Sigmoid colon (tissue), 7 donors: ENCODE results near the gene SOBP. TPM values are rescaled to one million over a fixed set of nuclear protein-coding genes. Genes with fewer than 3 reads are reported as not detected.

Experiments
- DNase-seq: peaks from one replicate; pipeline ENCODE4 v3.0.0-alpha.2; 2019
- H3K27ac ChIP-seq, 4 donors: fragments of 200-600 bp; sonication (generic); one replicate each; pipeline ENCODE4 v1.5.1; 2016 to 2019; ENCODE audit warnings: mild to moderate bottlenecking in 1 of 4
- H3K27me3 ChIP-seq, 3 donors: fragments of 200-600 bp; sonication (generic); one replicate each; pipeline ENCODE4 v1.5.1; 2019; ENCODE audit warnings: mild to moderate bottlenecking in 1 of 3
- H3K36me3 ChIP-seq, 4 donors: fragments of 200-600 bp; sonication (generic); one replicate each; pipeline ENCODE4 v1.5.1; 2016 to 2019
- H3K4me1 ChIP-seq, 4 donors: fragments of 200-600 bp; sonication (generic); one replicate each; pipeline ENCODE4 v1.5.1; 2017 to 2019
- H3K4me3 ChIP-seq, 4 donors: fragments of 200-600 bp; sonication (generic); one replicate each; pipeline ENCODE4 v1.5.1; 2017 to 2019; ENCODE audit warnings: mild to moderate bottlenecking in 2 of 4, moderate library complexity in 1 of 4
- H3K9me3 ChIP-seq, 4 donors: fragments of 200-600 bp in 3 of 4; sonication (generic) in 3 of 4; one replicate each; pipeline versions ENCODE4 v1.5.1 to v1.6.1; 2013 to 2019
- EP300 ChIP-seq, 4 donors: sonication (generic); formaldehyde crosslinking; IDR thresholded peaks; one replicate each; pipeline ENCODE4 v1.6.1; 2017; ENCODE audit warnings: antibody characterized with exemption in 4 of 4
- POLR2A ChIP-seq, 2 donors: fragments of 450-650 bp; IDR thresholded peaks; one replicate each; pipeline ENCODE4 v1.6.1; 2016; ENCODE audit warnings: antibody characterized with exemption in 2 of 2, mild to moderate bottlenecking in 2 of 2, moderate library complexity in 2 of 2
- POLR2AphosphoS5 ChIP-seq, 4 donors: sonication (generic); formaldehyde crosslinking; IDR thresholded peaks; one replicate each; pipeline ENCODE4 v1.6.1; 2017; ENCODE audit warnings: antibody characterized with exemption in 4 of 4
- WGBS, 2 donors: extraction: QIAGEN DNeasy Blood & Tissue Kit; methylation state at CpG; one replicate each; pipeline ENCODE4 v1.1.7; 2013; 5-methylcytosine and 5-hydroxymethylcytosine counted together
- intact Hi-C: fragments of 100-400 bp; cut with DNase I; formaldehyde crosslinking; loops from one replicate; pipeline ENCODE4 v1.15.1; 2023
- polyA plus RNA-seq, 3 donors: library from polyadenylated mRNA; stranded (reverse); fragments of 200-250 nt; gene quantifications; one replicate each; pipeline ENCODE4 v1.2.3, GENCODE V29; 2013
- total RNA-seq, 4 donors: library from RNA; depleted of rRNA; stranded (reverse); fragments of >200 nt; gene quantifications; one replicate each; pipeline ENCODE4 v1.1.0, GENCODE V29; 2016
- TF ChIP-seq, protein P1 (sequence below), 4 experiments: fragments of 450-650 bp in 3 of 4; fragments of 200-600 bp in 1 of 4; IDR thresholded peaks; one replicate each; pipeline ENCODE4 v1.5.1; 2016 to 2019; ENCODE audit warnings: antibody characterized with exemption in 4 of 4, mild to moderate bottlenecking in 3 of 4, moderate library complexity in 2 of 4
- donor health status: healthy with polysubstance abuse.
- donor health status: Bipolar disorder and iron deficiency.
- donor health status: healthy.

Gene SOBP
- total and polyA plus RNA-seq, 7 donors: 1.2 to 38.5 (median 16.8) TPM

- no peaks in the 10 kb centered on the region for H3K4me1 ChIP-seq
- no peaks in the 10 kb centered on the region for H3K27me3 ChIP-seq
- intact Hi-C loops: no loop called here
- TF ChIP-seq EP300 (IDR thresholded peaks at IDR 0.05) (no peak), POLR2AphosphoS5 (IDR thresholded peaks at IDR 0.05) (no peak), POLR2A (IDR thresholded peaks at IDR 0.05) (no peak)
- TF ChIP-seq, protein P1, sequence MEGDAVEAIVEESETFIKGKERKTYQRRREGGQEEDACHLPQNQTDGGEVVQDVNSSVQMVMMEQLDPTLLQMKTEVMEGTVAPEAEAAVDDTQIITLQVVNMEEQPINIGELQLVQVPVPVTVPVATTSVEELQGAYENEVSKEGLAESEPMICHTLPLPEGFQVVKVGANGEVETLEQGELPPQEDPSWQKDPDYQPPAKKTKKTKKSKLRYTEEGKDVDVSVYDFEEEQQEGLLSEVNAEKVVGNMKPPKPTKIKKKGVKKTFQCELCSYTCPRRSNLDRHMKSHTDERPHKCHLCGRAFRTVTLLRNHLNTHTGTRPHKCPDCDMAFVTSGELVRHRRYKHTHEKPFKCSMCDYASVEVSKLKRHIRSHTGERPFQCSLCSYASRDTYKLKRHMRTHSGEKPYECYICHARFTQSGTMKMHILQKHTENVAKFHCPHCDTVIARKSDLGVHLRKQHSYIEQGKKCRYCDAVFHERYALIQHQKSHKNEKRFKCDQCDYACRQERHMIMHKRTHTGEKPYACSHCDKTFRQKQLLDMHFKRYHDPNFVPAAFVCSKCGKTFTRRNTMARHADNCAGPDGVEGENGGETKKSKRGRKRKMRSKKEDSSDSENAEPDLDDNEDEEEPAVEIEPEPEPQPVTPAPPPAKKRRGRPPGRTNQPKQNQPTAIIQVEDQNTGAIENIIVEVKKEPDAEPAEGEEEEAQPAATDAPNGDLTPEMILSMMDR (IDR thresholded peaks at IDR 0.05): no peak
- no peak overlapping the region for H3K27ac ChIP-seq
- no peak for DNase-seq
- H3K9me3 ChIP-seq: peaks cover 0 to 7% (median 4%) of the 10 kb centered on the region in 4 donors
- H3K36me3 ChIP-seq: no peaks in the 10 kb centered on the region
- 96% methylated on average over 7 of the region's 7 CpGs for WGBS, 2 donors
- H3K4me3 ChIP-seq: no peak overlapping the region
Observed at GRCh38 chr6:107443608-107444267, 46.2 kb upstream of the SOBP start.

- Histone ChIP-seq H3K27ac (no peak overlapping the region), H3K9me3 (peaks cover 0 to 7% (median 4%) of the 10 kb centered on the region in 4 donors), H3K27me3 (no peaks in the 10 kb centered on the region), H3K36me3 (no peaks in the 10 kb centered on the region), H3K4me1 (no peaks in the 10 kb centered on the region), H3K4me3 (no peak overlapping the region)
- TF ChIP-seq POLR2A (IDR thresholded peaks at IDR 0.05) (no peak), EP300 (IDR thresholded peaks at IDR 0.05) (no peak), POLR2AphosphoS5 (IDR thresholded peaks at IDR 0.05) (no peak)
- TF ChIP-seq, protein P1 (IDR thresholded peaks at IDR 0.05): no peak
- WGBS, 2 donors: 91 to 96% methylated on average over 1 of the region's 1 CpG
- DNase-seq: no peak
- intact Hi-C loops: no loop called here
Observed at GRCh38 chr6:107444277-107444676, 45.6 kb upstream of the SOBP start.

GRCh38 chr6:107447663-107448216 lies 42.2 kb upstream of the SOBP start:
- no peak for TF ChIP-seq POLR2A (IDR thresholded peaks at IDR 0.05)
- no peak for TF ChIP-seq EP300 (IDR thresholded peaks at IDR 0.05)
- TF ChIP-seq, protein P1 (IDR thresholded peaks at IDR 0.05): no peak
- TF ChIP-seq POLR2AphosphoS5 (IDR thresholded peaks at IDR 0.05): no peak
- no peaks in the 10 kb centered on the region for H3K27me3 ChIP-seq
- H3K9me3 ChIP-seq: peaks cover 0 to 7% (median 4%) of the 10 kb centered on the region in 4 donors
- H3K27ac ChIP-seq: no peak overlapping the region
- H3K4me1 ChIP-seq: no peaks in the 10 kb centered on the region
- no peak for DNase-seq
- intact Hi-C loops: no loop called here
- no peaks in the 10 kb centered on the region for H3K36me3 ChIP-seq
- no peak overlapping the region for H3K4me3 ChIP-seq
- WGBS, 2 donors: 97 to 99% methylated on average over 2 of the region's 2 CpGs

DNA sequence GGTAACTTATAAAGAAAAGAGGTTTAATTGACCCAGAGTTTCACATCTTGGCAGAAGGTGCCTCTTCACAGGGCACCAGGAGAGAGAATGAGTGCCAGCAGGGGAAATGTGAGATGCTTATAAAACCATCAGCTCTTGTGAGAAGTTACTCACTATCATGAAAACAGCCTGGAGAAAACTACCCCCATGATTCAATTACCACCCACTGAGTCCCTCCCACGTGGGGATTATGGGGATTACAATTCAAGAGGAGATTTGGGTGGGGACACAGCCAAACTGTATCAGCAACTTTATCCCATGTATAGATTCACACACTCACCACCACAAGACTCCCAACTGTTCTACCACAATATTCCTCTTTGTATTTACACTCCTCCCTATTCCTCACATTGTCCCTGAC lies 41.1 kb upstream of the SOBP start:
- TF ChIP-seq, protein P1 (IDR thresholded peaks at IDR 0.05): no peak
- TF ChIP-seq EP300 (IDR thresholded peaks at IDR 0.05): no peak
- no peak for TF ChIP-seq POLR2A (IDR thresholded peaks at IDR 0.05)
- no peak for TF ChIP-seq POLR2AphosphoS5 (IDR thresholded peaks at IDR 0.05)
- Histone ChIP-seq H3K9me3 (peaks cover 0 to 7% (median 4%) of the 10 kb centered on the region in 4 donors), H3K4me3 (no peak overlapping the region), H3K27me3 (no peaks in the 10 kb centered on the region), H3K27ac (no peak overlapping the region), H3K4me1 (no peaks in the 10 kb centered on the region), H3K36me3 (no peaks in the 10 kb centered on the region)
- DNase-seq: no peak
- 75 to 76% methylated on average over 1 of the region's 1 CpG for WGBS, 2 donors
- intact Hi-C loops: no loop called here
